SIG-M5 (cell line): ENCODE data around the gene ANO2.

Experiments
- DNase-seq: peaks from one replicate; lab custom pipeline; 2025; lab: John Stamatoyannopoulos, UW

The ANO2 gene

DNA sequence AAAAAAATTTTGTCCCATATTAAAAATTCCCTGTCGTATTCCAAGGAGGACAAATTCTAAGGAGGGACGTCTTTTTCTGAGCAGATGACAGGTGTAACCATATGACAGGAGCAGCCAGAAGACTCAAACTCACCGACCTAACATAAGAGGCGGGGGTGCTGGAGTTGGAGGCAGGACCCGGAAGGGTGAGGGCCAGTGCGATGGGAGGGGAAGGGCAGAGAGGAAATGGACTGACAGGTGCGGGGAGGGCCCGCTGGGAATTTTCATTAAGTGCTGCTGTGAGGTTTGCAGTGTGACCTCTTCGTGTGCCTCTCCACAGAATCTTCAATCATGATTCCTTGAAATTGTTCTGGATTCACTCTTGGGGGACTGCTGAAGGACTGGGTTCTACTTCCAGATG is 323.7 kb downstream of the ANO2 start:
- no peak for DNase-seq

DNA sequence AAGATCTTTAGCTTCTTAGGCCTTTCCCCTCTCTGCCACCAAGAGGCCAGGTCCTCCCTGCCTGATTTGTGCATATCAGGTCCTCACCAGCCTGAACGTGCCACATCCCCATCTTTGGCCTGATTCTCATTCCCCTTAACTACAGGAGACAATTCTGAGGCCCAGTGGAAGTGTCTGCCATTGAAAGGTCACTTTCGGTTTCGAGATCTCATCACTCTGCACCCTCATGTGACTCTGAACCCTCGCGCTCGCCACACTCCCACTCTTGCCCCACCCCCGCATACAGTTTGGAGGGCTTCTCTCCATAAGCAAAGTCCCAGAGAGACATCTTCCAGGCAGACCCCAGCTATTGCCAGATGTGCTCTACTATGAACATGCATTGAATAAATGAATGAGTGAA is 324.2 kb downstream of the ANO2 start:
- DNase-seq, result no peak

DNA sequence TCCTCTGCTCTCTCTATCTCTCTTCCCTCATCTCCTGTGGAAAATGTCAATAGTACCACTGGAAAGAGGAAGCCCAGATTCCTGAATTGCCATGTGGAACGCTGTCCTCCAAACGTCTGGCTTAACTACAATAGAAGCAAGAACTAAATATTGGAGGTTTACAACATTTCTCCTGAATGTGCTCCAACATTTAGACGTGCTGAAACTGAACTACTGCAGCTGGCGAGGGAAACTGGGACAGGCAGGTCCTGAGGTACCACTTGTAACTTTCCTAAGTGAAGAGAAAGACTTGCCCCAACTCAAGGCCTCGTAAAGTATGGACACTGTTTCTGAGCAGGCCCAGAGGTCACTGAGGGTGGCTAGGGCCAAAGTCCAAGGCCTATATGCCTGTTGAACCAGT is 325.4 kb downstream of the ANO2 start:
- no peak for DNase-seq

DNA sequence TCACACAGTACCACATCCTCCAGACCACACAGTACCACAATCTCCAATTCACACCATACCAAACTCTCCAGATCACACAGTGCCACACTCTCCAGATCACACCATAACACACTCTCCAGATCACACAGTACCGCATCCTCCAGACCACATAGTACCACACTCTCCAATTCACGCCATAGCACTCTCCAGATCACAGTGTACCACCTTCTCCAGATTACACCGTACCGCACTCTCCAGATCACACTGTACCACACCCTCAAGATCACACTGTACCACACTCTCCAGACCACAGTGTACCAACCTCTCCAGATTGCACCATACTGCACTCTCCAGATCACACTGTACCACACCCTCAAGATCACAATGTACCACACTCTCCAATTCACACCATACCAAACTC is 328.2 kb downstream of the ANO2 start:
- no peak for DNase-seq

DNA sequence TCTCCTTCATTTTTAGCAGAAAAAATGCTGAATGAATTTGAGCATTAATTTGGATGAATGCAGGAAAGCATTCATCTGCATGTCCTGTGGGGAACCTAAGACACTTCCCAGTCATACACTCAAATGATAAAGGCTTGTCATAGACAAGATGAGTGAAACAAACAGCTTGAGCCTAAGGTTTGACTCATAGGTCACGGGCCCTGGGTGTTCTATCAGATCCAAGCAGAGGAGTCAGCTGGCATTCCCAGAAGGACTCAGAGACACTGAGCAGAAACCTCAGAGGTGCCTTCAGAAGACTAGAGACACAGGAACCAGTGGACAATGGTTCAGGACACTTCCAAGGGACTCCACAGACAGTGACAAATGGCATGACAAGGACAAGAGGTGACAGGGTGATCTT is 329.3 kb downstream of the ANO2 start:
- no peak for DNase-seq

DNA sequence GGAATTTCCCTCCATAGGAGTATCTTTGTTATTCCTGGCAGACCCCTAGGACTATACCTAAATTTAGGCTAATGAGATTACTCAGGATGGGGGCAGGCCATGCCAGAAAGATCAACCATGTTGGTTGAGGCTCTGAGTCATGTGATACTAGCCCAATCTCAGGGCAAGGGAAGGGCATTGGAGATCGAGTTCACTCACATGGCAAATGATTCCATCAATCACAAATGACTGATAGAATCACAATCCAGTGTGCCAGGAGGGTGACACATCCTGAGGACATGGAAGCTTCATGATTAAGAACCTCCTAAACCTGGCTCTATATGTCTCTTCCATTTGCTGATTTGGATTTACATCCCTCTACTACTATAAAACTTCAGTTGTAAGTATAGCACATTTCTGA is 330.8 kb downstream of the ANO2 start:
- DNase-seq, result no peak

DNA sequence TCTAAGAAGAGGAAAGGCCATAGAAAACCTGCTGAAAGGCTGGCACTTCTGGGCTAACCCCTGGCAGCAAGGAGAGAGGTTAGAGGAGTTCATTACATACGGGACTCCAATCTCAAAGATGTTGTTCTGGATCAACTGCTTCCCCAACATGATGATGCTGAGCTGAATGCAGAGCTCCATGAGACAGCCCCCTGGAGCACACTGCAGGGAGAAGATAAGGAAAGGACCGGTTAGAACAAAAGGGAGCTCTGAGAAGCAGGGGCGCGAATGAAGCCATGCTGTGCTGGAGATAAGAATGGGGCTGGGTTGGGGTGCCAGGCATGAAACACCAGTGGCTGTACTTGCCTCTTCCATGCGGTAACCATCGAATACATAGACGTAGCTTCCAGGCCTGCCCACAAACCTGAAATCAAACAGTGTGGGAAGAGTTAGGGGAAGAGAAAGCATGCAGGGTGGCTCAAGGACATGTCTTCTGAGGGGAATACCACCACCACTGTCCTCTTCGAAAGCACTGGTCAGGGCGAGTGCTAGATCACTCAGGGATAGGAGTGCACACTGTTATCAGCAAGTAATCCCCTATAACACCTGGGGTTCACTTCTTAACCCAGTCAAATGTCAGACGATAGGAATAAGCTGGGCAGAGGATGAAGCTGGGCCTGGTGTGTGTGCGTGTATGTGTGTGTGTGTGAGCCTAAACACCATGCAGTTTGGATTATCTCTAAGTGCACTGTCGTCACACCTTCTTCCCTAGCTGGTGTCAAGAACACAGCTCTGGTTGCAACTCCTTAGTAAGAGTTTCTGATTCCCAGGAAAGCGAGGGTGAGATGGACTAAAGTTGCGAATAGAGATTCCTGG is 332.3 kb downstream of the ANO2 start:
- no peak for DNase-seq

DNA sequence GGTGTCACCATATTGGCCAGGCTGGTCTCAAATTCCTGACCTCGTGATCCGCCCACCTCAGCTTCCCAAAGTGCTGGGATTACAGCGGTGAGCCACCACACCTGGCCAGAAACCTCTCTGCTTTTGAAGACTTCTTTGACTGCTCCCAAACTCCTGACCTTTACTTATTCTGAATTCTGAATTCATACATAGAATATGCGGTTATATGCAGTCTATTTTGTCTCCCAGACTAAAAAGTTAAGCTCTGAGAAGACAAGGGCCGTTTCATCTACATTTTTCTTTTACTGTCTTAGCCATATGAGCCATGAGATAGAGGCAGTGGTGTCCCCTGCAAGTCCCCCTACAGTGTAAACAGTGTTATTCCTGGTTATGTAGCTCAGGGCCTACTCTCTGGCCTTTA is 333.9 kb downstream of the ANO2 start:
- DNase-seq, result no peak

DNA sequence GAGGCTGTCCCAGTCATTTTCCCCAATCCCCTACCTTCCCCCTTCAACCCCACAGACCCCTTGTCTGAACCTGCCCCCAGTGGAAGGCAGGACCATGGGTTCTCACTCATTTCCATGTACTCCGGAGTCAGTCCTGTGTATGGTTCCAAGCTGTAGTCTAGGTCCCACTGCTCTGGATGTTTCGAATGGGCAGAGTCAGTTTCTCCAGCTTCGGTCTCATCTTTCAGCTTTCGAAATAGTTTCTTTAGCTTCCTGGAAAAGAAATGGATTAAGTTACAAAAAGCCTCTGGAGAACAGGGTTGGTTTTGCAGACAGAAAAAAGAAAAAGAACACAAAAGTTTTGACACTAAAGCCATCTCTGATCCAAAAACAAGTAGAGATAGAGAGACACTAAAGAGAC is 345.7 kb downstream of the ANO2 start:
- no peak for DNase-seq

DNA sequence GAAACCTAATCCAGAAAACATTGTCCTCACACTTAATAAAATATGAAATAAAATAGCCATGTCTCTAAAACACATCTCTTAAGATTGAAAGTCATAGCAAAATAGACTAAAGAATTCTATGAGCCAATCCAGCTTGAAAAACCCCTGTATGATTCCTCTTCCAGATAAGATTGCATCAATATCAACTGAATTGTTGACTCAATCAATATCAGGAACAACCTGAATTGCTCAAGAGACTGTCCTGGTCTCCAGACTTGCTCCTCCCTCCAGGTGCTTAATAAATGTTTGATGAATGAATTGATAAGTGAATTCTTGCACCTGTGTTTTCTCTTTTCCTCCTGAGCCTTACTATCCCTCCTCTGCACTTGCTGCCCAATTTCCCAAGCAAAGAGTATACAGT is 351.1 kb downstream of the ANO2 start:
- DNase-seq, result no peak

DNA sequence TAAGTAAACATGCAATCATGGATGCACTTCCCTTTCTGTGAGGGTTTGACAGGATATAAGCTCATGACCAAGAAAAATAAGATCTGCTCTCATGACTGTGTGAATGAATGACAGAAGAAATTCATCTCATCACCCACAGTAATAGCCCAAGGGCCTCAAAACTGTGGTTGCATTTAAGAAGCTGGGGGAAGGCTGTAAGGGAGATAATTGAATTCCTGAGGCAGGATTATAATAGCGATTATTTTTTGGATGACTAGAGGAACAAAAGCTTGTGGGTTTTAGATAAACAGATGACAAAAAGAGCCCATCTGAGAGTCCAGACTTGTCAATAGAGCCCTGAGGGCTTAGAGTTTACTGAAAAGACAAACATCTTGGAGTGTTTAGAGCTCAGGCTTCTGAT is 352.0 kb downstream of the ANO2 start:
- DNase-seq, result no peak

DNA sequence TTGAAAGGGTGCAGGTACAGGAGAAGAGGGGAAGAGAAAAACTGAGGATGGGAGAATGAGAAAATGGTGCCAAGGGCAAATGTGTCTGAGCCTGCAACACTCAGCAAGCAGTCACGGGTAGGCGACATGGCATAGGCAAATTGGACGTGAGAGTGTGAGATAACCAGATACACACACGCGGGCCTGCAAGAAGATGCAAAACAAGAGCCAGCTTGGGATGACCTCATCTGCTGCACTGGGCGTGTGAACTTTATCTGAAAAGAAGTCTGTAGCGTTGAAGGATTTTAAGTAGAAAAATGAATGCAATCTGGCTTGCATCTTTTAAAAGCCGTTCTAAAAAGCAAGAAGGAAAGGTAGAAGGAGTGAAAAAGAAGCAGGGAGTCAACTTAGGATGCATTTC is 352.7 kb downstream of the ANO2 start:
- DNase-seq, result no peak

DNA sequence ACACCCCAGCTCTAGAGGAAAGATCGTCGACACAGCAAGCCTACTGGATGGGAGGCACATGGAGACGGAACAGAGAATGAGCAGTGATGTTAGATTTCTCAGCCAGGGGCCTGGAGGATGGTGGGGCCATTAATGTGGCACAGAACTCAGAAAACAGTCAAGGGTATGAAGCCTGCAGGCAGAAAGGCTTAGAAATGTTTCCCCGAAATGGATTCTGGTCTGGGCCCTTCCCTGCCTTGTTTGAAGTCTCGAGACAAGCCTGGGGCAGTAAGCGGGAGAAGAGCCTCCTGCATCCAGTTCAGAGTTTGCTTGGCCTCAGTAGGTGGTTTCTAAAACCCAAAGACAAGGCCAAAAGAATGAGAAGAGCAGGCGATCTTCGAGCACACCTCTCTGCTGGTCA is 354.7 kb downstream of the ANO2 start:
- no peak for DNase-seq

DNA sequence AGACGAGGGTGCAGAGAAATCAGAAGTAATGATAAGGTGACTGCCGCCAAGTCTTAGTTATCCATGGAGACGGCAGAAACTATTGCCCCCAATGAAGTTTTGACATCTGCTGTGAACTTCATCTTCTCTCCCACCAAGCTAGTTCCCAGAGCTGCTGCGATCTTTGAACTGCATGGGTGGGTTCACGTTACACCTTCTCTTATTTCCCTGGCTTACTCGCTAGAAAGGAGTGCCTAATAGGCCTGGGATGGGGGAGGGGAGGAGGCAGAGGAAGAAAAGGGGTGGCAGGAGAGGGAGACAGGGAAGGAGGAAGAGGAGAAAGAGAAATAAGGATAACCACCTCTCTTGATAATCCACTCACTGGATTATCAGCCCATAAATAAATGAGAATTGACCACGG is 356.0 kb downstream of the ANO2 start:
- no peak for DNase-seq

DNA sequence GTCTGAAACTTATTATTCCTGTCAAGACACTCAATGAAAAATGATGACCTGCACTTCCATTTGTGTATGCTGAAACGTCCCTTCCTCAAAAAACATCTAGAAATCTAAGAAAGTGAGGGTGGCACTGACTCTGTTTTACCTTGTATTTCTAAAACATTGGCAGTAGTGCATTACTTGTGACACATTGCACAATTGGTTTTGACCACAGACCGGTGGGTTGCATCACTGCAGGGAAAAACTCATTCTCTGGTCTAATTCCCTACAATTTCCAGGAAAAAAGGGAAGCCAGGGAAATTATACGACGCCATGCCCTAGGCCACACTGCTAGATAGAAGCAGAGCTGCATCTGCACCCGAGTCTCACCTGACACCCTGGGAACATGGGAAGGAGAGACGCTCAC is 356.5 kb downstream of the ANO2 start:
- no peak for DNase-seq

DNA sequence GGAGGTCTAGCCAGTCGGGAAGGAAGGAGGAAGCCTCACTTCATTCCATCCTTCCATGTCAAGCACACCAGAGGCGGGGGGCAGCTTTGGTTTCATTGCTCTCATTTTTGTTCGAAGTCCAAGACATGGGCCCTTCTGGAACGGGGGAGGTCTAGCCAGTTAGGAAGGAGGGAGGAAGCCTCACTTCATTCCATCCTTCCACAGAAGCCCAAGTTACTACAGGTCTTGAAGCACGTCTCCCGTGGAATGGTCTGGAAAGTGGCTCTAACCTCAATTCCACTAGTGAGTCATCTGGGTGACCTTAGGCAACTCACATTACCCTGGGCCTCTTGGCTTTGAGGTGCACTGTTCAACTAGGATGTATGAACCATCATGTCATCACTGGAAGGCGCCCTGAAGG is 356.9 kb downstream of the ANO2 start:
- DNase-seq, result no peak

DNA sequence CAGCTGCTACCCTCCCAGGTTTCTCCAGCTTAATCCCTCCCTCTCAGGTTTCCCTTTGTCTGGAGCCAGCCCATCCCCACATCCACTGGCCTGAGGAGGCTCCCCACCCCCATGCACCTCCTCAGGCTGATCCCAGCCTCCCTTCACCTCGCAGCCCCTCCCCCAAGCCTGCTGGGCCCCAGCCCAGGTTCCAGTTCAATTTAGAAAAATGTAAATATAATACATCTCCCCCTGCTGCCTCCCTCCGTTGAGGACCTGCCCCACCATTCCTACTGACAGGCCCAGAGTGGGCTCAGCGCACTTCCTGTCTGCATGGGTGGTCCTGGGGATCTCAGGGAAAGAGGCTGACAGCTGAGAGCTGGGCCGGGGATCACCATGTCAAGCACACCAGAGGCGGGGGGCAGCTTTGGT is 357.3 kb downstream of the ANO2 start:
- no peak for DNase-seq

DNA sequence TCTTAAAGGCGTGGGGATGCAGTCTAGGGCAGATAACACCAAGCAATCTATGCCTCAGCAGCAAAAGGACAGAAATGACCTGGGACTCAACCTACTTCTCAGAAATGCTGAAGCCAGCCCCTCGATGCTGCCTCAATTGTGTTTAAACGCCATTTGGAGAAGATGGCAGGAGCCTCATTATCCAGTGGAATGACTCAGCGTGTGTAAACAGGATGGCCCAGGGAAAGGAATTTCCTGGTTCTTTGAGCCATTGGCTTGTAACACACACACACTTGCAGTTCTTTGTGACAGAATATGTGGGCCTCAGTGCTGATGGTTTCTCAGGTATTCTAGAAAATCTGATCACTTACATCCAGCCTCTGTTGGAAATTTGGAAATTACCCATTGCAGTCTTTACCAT is 358.9 kb downstream of the ANO2 start:
- DNase-seq, result no peak

DNA sequence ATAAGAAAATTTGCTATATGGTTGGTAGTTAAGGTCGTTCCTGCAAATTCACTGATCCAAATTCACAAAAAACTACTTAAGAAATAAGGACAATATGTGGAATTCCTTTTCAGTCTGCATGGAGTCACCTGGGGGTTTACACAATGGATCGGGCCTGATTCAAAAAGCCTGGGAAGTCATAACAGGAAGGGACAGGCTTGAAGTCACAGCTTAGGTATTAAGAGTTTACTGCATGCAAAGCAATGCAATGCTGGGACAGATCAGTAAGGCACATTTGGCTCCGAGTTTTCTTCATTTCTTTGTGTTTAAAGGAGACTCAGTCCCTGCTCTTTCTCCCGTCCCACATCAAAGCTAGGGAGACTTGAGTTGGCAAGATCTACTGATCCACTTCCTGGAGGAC is 359.9 kb downstream of the ANO2 start:
- no peak for DNase-seq

DNA sequence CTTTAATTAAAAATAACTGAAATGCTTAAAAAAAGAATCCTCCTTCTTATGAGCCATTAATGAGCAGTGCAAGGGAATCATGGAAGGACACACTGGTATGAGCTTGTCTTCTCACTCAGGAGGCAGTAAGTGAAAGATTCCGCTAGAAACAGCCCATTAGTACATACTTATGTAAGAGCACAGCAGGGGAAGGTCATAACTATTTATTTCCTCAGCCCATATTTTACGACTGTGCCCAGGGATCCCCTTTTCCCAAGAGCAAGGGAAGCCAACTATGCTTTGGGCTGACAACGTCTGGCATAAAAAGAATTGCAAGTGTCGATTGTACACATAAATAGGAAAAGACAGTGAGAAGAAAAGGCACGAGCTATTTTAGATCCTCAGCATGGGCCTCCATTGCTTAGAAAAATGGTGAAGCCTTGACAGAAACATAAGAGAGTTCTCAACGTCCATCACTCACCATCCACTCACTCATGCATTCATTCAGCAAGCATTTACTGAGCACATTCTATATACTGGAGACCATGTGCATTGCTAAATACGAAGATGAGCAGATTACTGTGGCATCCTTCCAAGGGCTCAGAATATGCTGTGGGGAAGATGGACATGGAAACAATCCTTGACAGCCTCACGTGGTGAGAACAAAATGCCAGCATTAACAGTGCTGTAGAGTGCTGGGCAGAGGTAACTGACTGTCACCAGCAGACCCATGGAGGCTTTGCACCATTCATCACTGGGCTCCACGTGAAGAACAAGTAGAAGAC is 360.5 kb downstream of the ANO2 start:
- DNase-seq, result no peak

DNA sequence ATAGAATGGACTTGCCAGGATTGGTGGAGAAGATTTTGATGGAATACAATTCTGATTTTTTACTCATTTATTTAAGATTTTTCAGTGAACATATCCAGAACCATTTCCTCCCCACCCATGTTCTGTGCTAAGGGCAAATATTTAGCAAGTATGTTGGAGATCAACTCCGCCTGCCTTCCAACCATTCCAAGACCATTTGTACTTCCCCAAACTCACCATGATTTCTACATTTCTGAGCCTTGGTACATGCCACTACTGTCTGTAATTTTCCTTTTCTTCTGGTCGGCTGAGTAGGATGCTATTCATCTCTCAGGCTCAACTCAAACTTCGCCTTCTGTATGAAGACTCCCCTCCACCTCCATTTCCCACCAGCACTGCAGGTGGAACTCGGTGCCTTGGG is 362.5 kb downstream of the ANO2 start:
- no peak for DNase-seq

DNA sequence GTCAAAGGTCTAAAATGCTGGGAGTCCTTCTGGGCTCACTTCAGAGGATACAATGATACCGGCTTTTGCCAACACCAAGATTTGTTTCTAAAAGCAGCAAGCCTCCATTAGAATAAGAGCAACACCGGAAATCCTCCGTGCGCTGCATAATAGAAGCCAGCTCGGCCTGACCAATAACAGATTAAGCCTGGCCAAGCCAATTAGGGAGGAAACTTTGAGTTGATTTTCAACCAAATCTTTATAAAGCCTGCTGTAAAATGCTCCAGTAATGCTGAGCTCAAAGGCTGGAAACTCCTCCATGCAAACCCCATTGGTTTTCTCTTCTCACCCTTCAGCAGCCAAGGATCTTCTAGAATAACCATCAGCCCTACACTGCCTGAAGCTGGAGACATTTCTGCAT is 363.0 kb downstream of the ANO2 start:
- no peak for DNase-seq

DNA sequence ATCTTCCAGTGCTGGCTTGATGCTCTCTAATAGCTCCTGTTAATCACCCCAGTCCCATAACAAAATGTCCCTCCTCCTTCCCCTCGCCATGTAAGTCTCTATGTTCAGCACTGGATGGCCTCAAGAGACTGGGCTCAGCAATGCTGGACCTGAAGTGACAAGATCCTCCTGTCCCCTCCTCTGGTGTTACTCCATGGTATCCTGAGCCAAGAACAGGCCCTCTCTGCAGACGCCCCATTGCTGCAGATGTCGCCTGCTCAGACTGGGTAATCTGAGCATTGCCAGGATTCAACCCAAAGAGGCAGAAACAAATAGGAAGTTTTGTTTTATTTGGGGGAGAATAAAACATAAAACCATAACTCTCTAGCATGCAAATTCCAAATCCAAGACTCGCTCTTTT is 363.4 kb downstream of the ANO2 start:
- DNase-seq, result no peak

DNA sequence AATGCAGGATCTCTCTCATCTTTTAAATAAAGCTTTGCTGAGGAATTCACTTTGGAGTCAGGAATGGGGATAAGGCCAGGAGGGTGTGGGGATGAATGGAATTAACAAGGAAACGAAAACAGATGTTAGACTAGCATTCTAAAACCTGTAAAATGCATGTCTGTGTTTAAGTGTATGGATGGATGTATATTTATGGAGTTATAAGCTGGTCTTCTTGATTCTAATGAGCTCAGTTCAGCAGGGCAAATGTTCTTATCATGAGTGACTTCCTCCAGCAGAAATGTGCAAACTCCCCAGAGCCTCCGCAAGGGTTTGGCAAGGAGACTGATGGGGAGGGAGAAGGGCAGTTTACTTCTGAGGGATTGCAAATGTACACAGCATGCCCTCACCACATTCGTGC is 364.0 kb downstream of the ANO2 start:
- DNase-seq, result no peak
